Central memory CD8-positive, alpha-beta T cell (primary cell): ENCODE results near the gene SNED1.

Source experiments
- ATAC-seq: fragments of 150-1000 bp; cut with Tn5 transposase; replicated peaks from 2 replicates; pipeline ENCODE4 v1.10.0; 2022; ENCODE audit warnings: mild to moderate bottlenecking, moderate FRiP score, moderate number of reproducible peaks; ENCODE audit not compliant: poor library complexity, severe bottlenecking; ENCODE audit errors: extremely low read depth
- DNase-seq, 2 donors: peaks; one replicate each; pipeline ENCODE4 v3.0.0; 2021; ENCODE audit warnings: low spot score in 2 of 2
- H3K27ac Mint-ChIP-seq: one replicate; pipeline ENCODE4 v1.8.0; 2022; ENCODE audit warnings: low read depth, mild to moderate bottlenecking, moderate library complexity, mixed read lengths
- H3K27me3 Mint-ChIP-seq: one replicate; pipeline ENCODE4 v1.8.0; 2022; ENCODE audit warnings: mixed read lengths
- H3K36me3 Mint-ChIP-seq: one replicate; pipeline ENCODE4 v1.8.0; 2022; ENCODE audit warnings: mild to moderate bottlenecking, moderate library complexity, mixed read lengths; ENCODE audit not compliant: insufficient read depth
- H3K4me1 Mint-ChIP-seq: one replicate; pipeline ENCODE4 v1.8.0; 2022; ENCODE audit warnings: mixed read lengths
- H3K4me3 Mint-ChIP-seq: one replicate; pipeline ENCODE4 v1.8.0; 2022; ENCODE audit warnings: mild to moderate bottlenecking, moderate library complexity, mixed read lengths
- H3K9me3 Mint-ChIP-seq: one replicate; pipeline ENCODE4 v1.8.0; 2022; ENCODE audit warnings: mixed read lengths

Gene SNED1

DNA sequence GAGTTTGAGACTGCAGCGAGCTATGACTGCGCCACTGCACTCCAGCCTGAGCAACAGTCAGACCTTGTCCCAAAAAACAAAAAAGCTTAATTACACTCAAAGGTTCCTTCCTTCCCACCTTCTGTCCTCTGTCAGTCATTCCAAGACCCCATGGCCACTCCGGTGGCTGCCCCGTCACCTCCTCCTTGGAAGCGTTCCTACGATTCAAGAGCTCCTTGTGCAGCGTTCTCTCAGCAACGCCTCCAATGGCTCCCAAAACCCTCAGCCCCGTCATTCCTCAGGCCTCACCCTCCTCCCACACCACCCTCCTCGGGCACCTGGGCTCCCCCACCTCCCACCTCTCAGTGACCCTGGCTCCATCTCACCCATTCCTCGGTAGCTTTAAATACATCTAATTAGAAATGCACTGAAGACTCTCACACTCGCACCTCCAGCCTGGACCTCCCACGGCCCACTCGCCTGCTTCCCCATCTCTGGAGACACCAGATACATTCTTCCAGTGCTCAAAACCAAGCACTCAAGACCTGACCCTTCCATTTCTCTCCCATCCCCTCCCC lies 142.9 kb downstream of the SNED1 start:
- Mint-ChIP-seq H3K27me3 (no peaks in the 10 kb centered on the region), H3K4me1 (peaks cover 10% of the 10 kb centered on the region), H3K9me3 (no peaks in the 10 kb centered on the region), H3K4me3 (no peak overlapping the region), H3K27ac (no peak overlapping the region), H3K36me3 (peaks cover 8% of the 10 kb centered on the region)
- DNase-seq (no peak), ATAC-seq (no peak)

DNA sequence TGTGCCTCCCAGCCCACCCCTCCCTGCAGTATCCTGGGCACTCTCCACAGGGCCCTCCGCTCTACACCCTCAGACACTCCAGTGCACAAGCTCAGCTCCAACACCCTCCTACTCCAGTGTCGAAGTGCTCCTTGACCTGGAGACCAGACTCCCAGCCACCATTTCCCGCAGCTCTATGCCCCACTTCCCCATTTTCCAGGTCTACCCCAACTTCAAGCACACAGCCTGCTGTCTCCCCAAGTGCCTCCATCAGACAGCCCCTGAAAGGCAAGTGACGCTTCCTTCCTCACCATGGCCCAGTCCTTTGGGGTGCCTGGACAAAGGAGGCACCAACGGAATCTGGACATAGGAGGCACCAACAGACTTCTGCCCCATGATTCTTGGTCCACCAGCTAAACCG lies 143.6 kb downstream of the SNED1 start:
- Mint-ChIP-seq H3K9me3 (no peaks in the 10 kb centered on the region), H3K27ac (no peak overlapping the region), H3K36me3 (peaks cover 8% of the 10 kb centered on the region), H3K4me1 (peaks cover 10% of the 10 kb centered on the region), H3K4me3 (no peak overlapping the region), H3K27me3 (no peaks in the 10 kb centered on the region)
- ATAC-seq, result no peak
- DNase-seq, result no peak

DNA sequence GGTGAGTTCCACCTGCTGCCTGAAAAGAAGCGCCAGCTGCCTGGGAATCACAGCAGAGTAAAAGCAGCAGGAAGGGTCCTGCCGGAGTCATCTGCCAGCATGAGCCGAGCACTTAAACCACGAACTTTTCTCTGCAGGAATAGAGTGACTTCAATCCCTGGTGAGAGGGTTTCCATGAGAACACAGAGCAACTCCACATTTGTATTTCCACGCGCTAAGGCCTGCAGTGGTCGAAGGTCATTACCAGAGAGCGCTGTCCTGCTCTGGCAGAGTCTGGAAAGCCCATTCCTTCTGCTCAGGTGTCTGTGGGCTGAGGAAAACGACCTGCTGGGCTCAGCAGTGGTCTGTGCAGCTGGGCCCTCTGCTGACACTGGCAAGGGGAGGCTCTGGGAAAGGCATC lies 144.2 kb downstream of the SNED1 start:
- Mint-ChIP-seq H3K4me3 (no peak overlapping the region), H3K27me3 (no peaks in the 10 kb centered on the region), H3K4me1 (peaks cover 10% of the 10 kb centered on the region), H3K9me3 (no peaks in the 10 kb centered on the region), H3K36me3 (peaks cover 8% of the 10 kb centered on the region), H3K27ac (no peak overlapping the region)
- DNase-seq (no peak), ATAC-seq (no peak)
